ENCODE data around the gene APOC1. TPM values are rescaled to one million over a fixed set of nuclear protein-coding genes. Genes with fewer than 3 reads are reported as not detected.

APOC1 gene
- total and polyA plus RNA-seq, 3 donors from 2014 or later = 9.4 to 43.9 (median 42.9) TPM

GRCh38 chr19:44900328-44901244, 13.8 kb upstream of the APOC1 start:
- no peak for DNase-seq
- H3K36me3 ChIP-seq (ENCODE audit: low read depth, missing control alignments) = no peaks in the 10 kb centered on the region
- no peak overlapping the region for H3K4me3 ChIP-seq
- TF ChIP-seq POLR2A (IDR thresholded peaks at IDR 0.05) = no peak
- no peak for TF ChIP-seq CTCF (IDR thresholded peaks at IDR 0.05)
- H3K27me3 ChIP-seq = no peaks in the 10 kb centered on the region
- H3K9me3 ChIP-seq = no peaks in the 10 kb centered on the region
- H3K4me1 ChIP-seq = peaks cover 20% of the 10 kb centered on the region
- H3K27ac ChIP-seq = no peak overlapping the region
- intact Hi-C loops (cut with DNase I; ENCODE audit: low total_unique reads) = loop anchor here (5.0 kb wide), 1 partner anchor 52 kb away; no protein-coding TSS in a partner anchor
- 94 to 95% methylated on average over 9 to 19 of the region's 19 CpGs for WGBS, 2 donors

DNA sequence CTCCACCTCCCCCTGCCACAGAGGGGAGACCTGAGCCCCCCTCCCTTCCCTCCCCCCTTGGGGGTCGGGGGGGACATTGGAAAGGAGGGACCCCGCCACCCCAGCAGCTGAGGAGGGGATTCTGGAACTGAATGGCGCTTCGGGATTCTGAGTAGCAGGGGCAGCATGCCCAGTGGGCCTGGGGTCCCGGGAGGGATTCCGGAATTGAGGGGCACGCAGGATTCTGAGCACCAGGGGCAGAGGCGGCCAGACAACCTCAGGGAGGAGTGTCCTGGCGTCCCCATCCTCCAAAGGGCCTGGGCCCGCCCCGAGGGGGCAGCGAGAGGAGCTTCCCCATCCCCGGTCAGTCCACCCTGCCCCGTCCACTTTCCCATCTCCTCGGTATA, 11.2 kb upstream of the APOC1 start:
- no peak for DNase-seq
- Histone ChIP-seq H3K36me3 (ENCODE audit: low read depth, missing control alignments) (no peaks in the 10 kb centered on the region), H3K27me3 (no peaks in the 10 kb centered on the region), H3K4me3 (no peak overlapping the region), H3K9me3 (no peaks in the 10 kb centered on the region), H3K27ac (no peak overlapping the region), H3K4me1 (peaks cover 22% of the 10 kb centered on the region)
- TF ChIP-seq CTCF (IDR thresholded peaks at IDR 0.05) (no peak), POLR2A (IDR thresholded peaks at IDR 0.05) (no peak)
- 65 to 79% methylated on average over 13 to 15 of the region's 15 CpGs for WGBS, 2 donors
- intact Hi-C loops (cut with DNase I; ENCODE audit: low total_unique reads) = loop anchor here (5.0 kb wide), 1 partner anchor 49 kb away; no protein-coding TSS in a partner anchor

GRCh38 chr19:44903602-44904425, 10.6 kb upstream of the APOC1 start:
- H3K27me3 ChIP-seq = no peaks in the 10 kb centered on the region
- peaks cover 22% of the 10 kb centered on the region for H3K4me1 ChIP-seq
- no peaks in the 10 kb centered on the region for H3K9me3 ChIP-seq
- H3K36me3 ChIP-seq (ENCODE audit: low read depth, missing control alignments) = no peaks in the 10 kb centered on the region
- H3K4me3 ChIP-seq = no peak overlapping the region
- H3K27ac ChIP-seq = peak overlapping the region in 1 of 2 donors; percentile 41
- no peak for TF ChIP-seq POLR2A (IDR thresholded peaks at IDR 0.05)
- TF ChIP-seq CTCF (IDR thresholded peaks at IDR 0.05) = peak; percentile 98 to 99 (median 99)
- whole genome bisulfite sequencing, 2 donors = 11 to 16% methylated on average over 20 to 24 of the region's 24 CpGs
- DNase-seq = peak; percentile 86
- intact Hi-C loops (cut with DNase I; ENCODE audit: low total_unique reads) = loop anchor here (5.0 kb wide), 1 partner anchor 48 kb away; no protein-coding TSS in a partner anchor

GRCh38 chr19:44904426-44904994, 9.9 kb upstream of the APOC1 start:
- Histone ChIP-seq H3K27me3 (no peaks in the 10 kb centered on the region), H3K27ac (peak overlapping the region in 1 of 2 donors; percentile 41), H3K36me3 (ENCODE audit: low read depth, missing control alignments) (no peaks in the 10 kb centered on the region), H3K4me3 (no peak overlapping the region), H3K4me1 (peaks cover 22% of the 10 kb centered on the region), H3K9me3 (no peaks in the 10 kb centered on the region)
- intact Hi-C loops (cut with DNase I; ENCODE audit: low total_unique reads) = loop anchor here (5.0 kb wide), 1 partner anchor 48 kb away; no protein-coding TSS in a partner anchor
- TF ChIP-seq CTCF (IDR thresholded peaks at IDR 0.05) (no peak), POLR2A (IDR thresholded peaks at IDR 0.05) (no peak)
- no peak for DNase-seq
- WGBS, 2 donors = 47 to 48% methylated on average over 12 of the region's 12 CpGs
